ENCODE measurements around the gene OR51B4.
"Not testable (repeated sequence)": the region's sequence is repeated elsewhere in the genome, so short reads cannot be mapped to it uniquely, and the experiment has no call there.

The OR51B4 gene

GRCh38 chr11:5324197-5324596 is 22.5 kb upstream of the OR51B4 start, which contains the start of gene OR51B2:
TSS of gene OR51B2 (minus strand) at chr11:5324297. CDS start at chr11:5324297, 0 bp downstream.
- no peaks in the 10 kb centered on the region for H3K4me1 ChIP-seq (ENCODE audit: control insufficient read depth, insufficient read depth, low read length, poor library complexity, severe bottlenecking)
- no peak within 1 kb of the TSS for H3K27ac ChIP-seq (ENCODE audit: low read depth, low read length, severe bottlenecking)
- 90 to 100% methylated on average over 1 of the region's 3 CpGs for WGBS, 2 experiments (ENCODE audit: insufficient coverage in 2 of 2)
- H3K4me3 ChIP-seq (ENCODE audit: extremely low read depth, insufficient read depth, low read length, poor library complexity, severe bottlenecking), result no peak within 1 kb of the TSS
- H3K9me3 ChIP-seq (ENCODE audit: control insufficient read depth, low read length), result no peaks in the 10 kb centered on the region
- no peaks in the 10 kb centered on the region for H3K36me3 ChIP-seq (ENCODE audit: control insufficient read depth, insufficient read depth, low read length)

- Histone ChIP-seq H3K4me1 (ENCODE audit: control insufficient read depth, insufficient read depth, low read length, poor library complexity, severe bottlenecking) (no peaks in the 10 kb centered on the region), H3K9me3 (ENCODE audit: control insufficient read depth, low read length) (no peaks in the 10 kb centered on the region), H3K27ac (ENCODE audit: low read depth, low read length, severe bottlenecking) (no peak overlapping the region), H3K36me3 (ENCODE audit: control insufficient read depth, insufficient read depth, low read length) (no peaks in the 10 kb centered on the region), H3K4me3 (ENCODE audit: extremely low read depth, insufficient read depth, low read length, poor library complexity, severe bottlenecking) (no peak overlapping the region)
- WGBS, 2 experiments (ENCODE audit: insufficient coverage in 2 of 2), result 100% methylated on average over 1 of the region's 5 CpGs; no CpG with 5 or more reads in 1 of the 2 experiments
These were observed 15.5 kb upstream of the OR51B4 start for GRCh38 chr11:5317292-5317691.

- not testable (repeated sequence) for H3K4me1 ChIP-seq (ENCODE audit: control insufficient read depth, insufficient read depth, low read length, poor library complexity, severe bottlenecking); H3K4me3 ChIP-seq (ENCODE audit: extremely low read depth, insufficient read depth, low read length, poor library complexity, severe bottlenecking); H3K36me3 ChIP-seq (ENCODE audit: control insufficient read depth, insufficient read depth, low read length); H3K9me3 ChIP-seq (ENCODE audit: control insufficient read depth, low read length); H3K27ac ChIP-seq (ENCODE audit: low read depth, low read length, severe bottlenecking)
- WGBS, 2 experiments (ENCODE audit: insufficient coverage in 2 of 2), result no CpG with 5 or more reads among the region's 3 CpGs
These were observed 11.7 kb upstream of the OR51B4 start for GRCh38 chr11:5313326-5314023.

GRCh38 chr11:5310423-5310822 is 8.7 kb upstream of the OR51B4 start:
- H3K9me3 ChIP-seq (ENCODE audit: control insufficient read depth, low read length), result no peaks in the 10 kb centered on the region
- WGBS, 2 experiments (ENCODE audit: insufficient coverage in 2 of 2), result no CpG with 5 or more reads among the region's 1 CpG
- no peaks in the 10 kb centered on the region for H3K4me1 ChIP-seq (ENCODE audit: control insufficient read depth, insufficient read depth, low read length, poor library complexity, severe bottlenecking)
- H3K4me3 ChIP-seq (ENCODE audit: extremely low read depth, insufficient read depth, low read length, poor library complexity, severe bottlenecking), result no peak overlapping the region
- no peaks in the 10 kb centered on the region for H3K36me3 ChIP-seq (ENCODE audit: control insufficient read depth, insufficient read depth, low read length)
- H3K27ac ChIP-seq (ENCODE audit: low read depth, low read length, severe bottlenecking), result no peak overlapping the region

- H3K4me3 ChIP-seq (ENCODE audit: extremely low read depth, insufficient read depth, low read length, poor library complexity, severe bottlenecking), result no peak overlapping the region
- no CpG with 5 or more reads among the region's 2 CpGs for WGBS, 2 experiments (ENCODE audit: insufficient coverage in 2 of 2)
These were observed 5.7 kb upstream of the OR51B4 start for GRCh38 chr11:5307256-5308019.

GRCh38 chr11:5304046-5304445 is 2.3 kb upstream of the OR51B4 start:
- no peak overlapping the region for H3K4me3 ChIP-seq (ENCODE audit: extremely low read depth, insufficient read depth, low read length, poor library complexity, severe bottlenecking)
- no peaks in the 10 kb centered on the region for H3K4me1 ChIP-seq (ENCODE audit: control insufficient read depth, insufficient read depth, low read length, poor library complexity, severe bottlenecking)
- no peaks in the 10 kb centered on the region for H3K9me3 ChIP-seq (ENCODE audit: control insufficient read depth, low read length)
- H3K27ac ChIP-seq (ENCODE audit: low read depth, low read length, severe bottlenecking), result no peak overlapping the region
- WGBS, 2 experiments (ENCODE audit: insufficient coverage in 2 of 2), result no CpG with 5 or more reads among the region's 1 CpG
- H3K36me3 ChIP-seq (ENCODE audit: control insufficient read depth, insufficient read depth, low read length), result no peaks in the 10 kb centered on the region

More at GRCh38 chr11:5307256-5308019, 5.7 kb upstream of the OR51B4 start:
- Histone ChIP-seq H3K36me3 (ENCODE audit: control insufficient read depth, insufficient read depth, low read length) (no peaks in the 10 kb centered on the region), H3K9me3 (ENCODE audit: control insufficient read depth, low read length) (no peaks in the 10 kb centered on the region), H3K4me1 (ENCODE audit: control insufficient read depth, insufficient read depth, low read length, poor library complexity, severe bottlenecking) (no peaks in the 10 kb centered on the region), H3K27ac (ENCODE audit: low read depth, low read length, severe bottlenecking) (no peak overlapping the region)

GRCh38 chr11:5303626-5304025 is 1.9 kb upstream of the OR51B4 start:
- H3K27ac ChIP-seq (ENCODE audit: low read depth, low read length, severe bottlenecking), result no peak overlapping the region
- H3K9me3 ChIP-seq (ENCODE audit: control insufficient read depth, low read length), result no peaks in the 10 kb centered on the region
- no peaks in the 10 kb centered on the region for H3K36me3 ChIP-seq (ENCODE audit: control insufficient read depth, insufficient read depth, low read length)
- 100% methylated on average over 1 of the region's 5 CpGs; no CpG with 5 or more reads in 1 of the 2 experiments for WGBS, 2 experiments (ENCODE audit: insufficient coverage in 2 of 2)
- no peaks in the 10 kb centered on the region for H3K4me1 ChIP-seq (ENCODE audit: control insufficient read depth, insufficient read depth, low read length, poor library complexity, severe bottlenecking)
- no peak overlapping the region for H3K4me3 ChIP-seq (ENCODE audit: extremely low read depth, insufficient read depth, low read length, poor library complexity, severe bottlenecking)

GRCh38 chr11:5300251-5300650 is 1.5 kb downstream of the OR51B4 start:
- 95% methylated on average over 2 of the region's 3 CpGs; no CpG with 5 or more reads in 1 of the 2 experiments for WGBS, 2 experiments (ENCODE audit: insufficient coverage in 2 of 2)
- H3K27ac ChIP-seq (ENCODE audit: low read depth, low read length, severe bottlenecking), result no peak overlapping the region
- no peaks in the 10 kb centered on the region for H3K36me3 ChIP-seq (ENCODE audit: control insufficient read depth, insufficient read depth, low read length)
- no peak overlapping the region for H3K4me3 ChIP-seq (ENCODE audit: extremely low read depth, insufficient read depth, low read length, poor library complexity, severe bottlenecking)
- H3K4me1 ChIP-seq (ENCODE audit: control insufficient read depth, insufficient read depth, low read length, poor library complexity, severe bottlenecking), result no peaks in the 10 kb centered on the region
- no peaks in the 10 kb centered on the region for H3K9me3 ChIP-seq (ENCODE audit: control insufficient read depth, low read length)

- WGBS, 2 experiments (ENCODE audit: insufficient coverage in 2 of 2), result 75 to 91% methylated on average over 1 of the region's 1 CpG
- no peaks in the 10 kb centered on the region for H3K4me1 ChIP-seq (ENCODE audit: control insufficient read depth, insufficient read depth, low read length, poor library complexity, severe bottlenecking)
These were observed 3.3 kb downstream of the OR51B4 start for GRCh38 chr11:5298451-5298850.

GRCh38 chr11:5297721-5298323 is 3.9 kb downstream of the OR51B4 start:
- Histone ChIP-seq H3K4me3 (ENCODE audit: extremely low read depth, insufficient read depth, low read length, poor library complexity, severe bottlenecking) (no peak overlapping the region), H3K4me1 (ENCODE audit: control insufficient read depth, insufficient read depth, low read length, poor library complexity, severe bottlenecking) (no peaks in the 10 kb centered on the region), H3K27ac (ENCODE audit: low read depth, low read length, severe bottlenecking) (no peak overlapping the region), H3K9me3 (ENCODE audit: control insufficient read depth, low read length) (no peaks in the 10 kb centered on the region), H3K36me3 (ENCODE audit: control insufficient read depth, insufficient read depth, low read length) (no peaks in the 10 kb centered on the region)
- WGBS, 2 experiments (ENCODE audit: insufficient coverage in 2 of 2), result 85% methylated on average over 2 of the region's 4 CpGs

More at GRCh38 chr11:5298451-5298850, 3.3 kb downstream of the OR51B4 start:
- no peak overlapping the region for H3K27ac ChIP-seq (ENCODE audit: low read depth, low read length, severe bottlenecking)
- H3K4me3 ChIP-seq (ENCODE audit: extremely low read depth, insufficient read depth, low read length, poor library complexity, severe bottlenecking), result no peak overlapping the region
- H3K36me3 ChIP-seq (ENCODE audit: control insufficient read depth, insufficient read depth, low read length), result no peaks in the 10 kb centered on the region
- no peaks in the 10 kb centered on the region for H3K9me3 ChIP-seq (ENCODE audit: control insufficient read depth, low read length)
